BJ (cell line): ENCODE measurements around the gene MAP1B. TPM values are rescaled to one million over a fixed set of nuclear protein-coding genes. Genes with fewer than 3 reads are reported as not detected.

ENCODE experiments used
- CTCF ChIA-PET: fragments of 350-600 bp; formaldehyde crosslinking; extraction: SDS; loops from one replicate; lab custom pipeline; 2021; ENCODE audit warnings: antibody characterized with exemption, inconsistent platforms; lab: Yijun Ruan, JAX
- POLR2A ChIA-PET: fragments of 300-600 bp; sonication (Branson Sonifier 250); formaldehyde crosslinking; extraction: SDS; loops from one replicate; lab custom pipeline; 2021; ENCODE audit warnings: antibody characterized with exemption; lab: Charles Lee
- DNase-seq: peaks from one replicate; pipeline ENCODE4 v3.0.0-alpha.2; 2011; ENCODE audit warnings: low read depth
- H3K27me3 ChIP-seq: 2 replicates; pipeline ENCODE4 v1.6.0; 2011; ENCODE audit warnings: low read length; ENCODE audit not compliant: control insufficient read depth, insufficient read depth
- H3K36me3 ChIP-seq: 2 replicates; pipeline ENCODE4 v1.5.1; 2011; ENCODE audit warnings: low read length; ENCODE audit not compliant: control insufficient read depth, insufficient read depth
- H3K4me3 ChIP-seq: 2 replicates; pipeline ENCODE4 v1.5.1; 2011; ENCODE audit warnings: low read depth, mild to moderate bottlenecking, control low read depth, low read length
- CTCF ChIP-seq: IDR thresholded peaks from 2 replicates; pipeline ENCODE4 v1.5.1; 2011; ENCODE audit warnings: low read depth, mild to moderate bottlenecking, control low read depth, inconsistent platforms, low read length, moderate library complexity; ENCODE audit not compliant: insufficient read depth
- polyA plus RNA-seq: library from polyadenylated mRNA; depleted of rRNA; stranded (reverse); fragments of >200 nt; gene quantifications from 2 replicates; pipeline ENCODE4 v1.2.3, GENCODE V29; 2011

The MAP1B gene
- polyA plus RNA-seq, 1 experiment: 27.1 TPM

GRCh38 chr5:72232838-72233237 lies 125.6 kb downstream of the MAP1B start:
- no peak for DNase-seq
- Histone ChIP-seq H3K4me3 (no peak overlapping the region), H3K36me3 (no peaks in the 10 kb centered on the region), H3K27me3 (no peaks in the 10 kb centered on the region)
- no peak for TF ChIP-seq CTCF
- ChIA-PET POLR2A (interaction anchor here (0.6 kb wide), 1 partner anchor 310 kb away, joined by 4 read pairs; no protein-coding TSS in a partner anchor), CTCF (interaction anchor here (1.0 to 2.4 kb wide), 3 partner anchors 9 to 16 kb away, joined by 3 to 10 read pairs (median 3); no protein-coding TSS in a partner anchor)

GRCh38 chr5:72233835-72234234 lies 126.6 kb downstream of the MAP1B start:
- no peak for TF ChIP-seq CTCF
- Histone ChIP-seq H3K4me3 (no peak overlapping the region), H3K36me3 (no peaks in the 10 kb centered on the region), H3K27me3 (no peaks in the 10 kb centered on the region)
- DNase-seq: no peak
- CTCF ChIA-PET: interaction anchor here (0.6 to 2.4 kb wide), 4 partner anchors 9 to 78 kb away, joined by 3 to 10 read pairs (median 3); no protein-coding TSS in a partner anchor
- POLR2A ChIA-PET: no interaction called here

GRCh38 chr5:72234265-72234700 lies 127.0 kb downstream of the MAP1B start:
- Histone ChIP-seq H3K4me3 (no peak overlapping the region), H3K27me3 (no peaks in the 10 kb centered on the region), H3K36me3 (no peaks in the 10 kb centered on the region)
- ChIA-PET CTCF (interaction anchor here (0.6 to 1.6 kb wide), 4 partner anchors 10 to 78 kb away, joined by 3 read pairs; no protein-coding TSS in a partner anchor), POLR2A (no interaction called here)
- DNase-seq: no peak
- TF ChIP-seq CTCF: no peak

GRCh38 chr5:72234868-72235267 lies 127.6 kb downstream of the MAP1B start:
- H3K4me3 ChIP-seq: no peak overlapping the region
- CTCF ChIA-PET: interaction anchor here (0.7 kb wide), 1 partner anchor 10 kb away, joined by 3 read pairs; no protein-coding TSS in a partner anchor
- no peaks in the 10 kb centered on the region for H3K36me3 ChIP-seq
- H3K27me3 ChIP-seq: no peaks in the 10 kb centered on the region
- TF ChIP-seq CTCF: no peak
- POLR2A ChIA-PET: no interaction called here
- no peak for DNase-seq

GRCh38 chr5:72235725-72236124 lies 128.4 kb downstream of the MAP1B start:
- POLR2A ChIA-PET: no interaction called here

More at GRCh38 chr5:72235725-72236124, 128.4 kb downstream of the MAP1B start:
- CTCF ChIA-PET: no interaction called here
- no peak overlapping the region for H3K4me3 ChIP-seq
- no peaks in the 10 kb centered on the region for H3K36me3 ChIP-seq
- DNase-seq: no peak
- no peak for TF ChIP-seq CTCF
- no peaks in the 10 kb centered on the region for H3K27me3 ChIP-seq
